ENCODE data around the gene RHNO1. TPM values are rescaled to one million over a fixed set of nuclear protein-coding genes. Genes with fewer than 3 reads are reported as not detected.

Gene RHNO1
- total RNA-seq, 4 donors from 2014 or later = 1.2 to 26.3 (median 12.4) TPM

DNA sequence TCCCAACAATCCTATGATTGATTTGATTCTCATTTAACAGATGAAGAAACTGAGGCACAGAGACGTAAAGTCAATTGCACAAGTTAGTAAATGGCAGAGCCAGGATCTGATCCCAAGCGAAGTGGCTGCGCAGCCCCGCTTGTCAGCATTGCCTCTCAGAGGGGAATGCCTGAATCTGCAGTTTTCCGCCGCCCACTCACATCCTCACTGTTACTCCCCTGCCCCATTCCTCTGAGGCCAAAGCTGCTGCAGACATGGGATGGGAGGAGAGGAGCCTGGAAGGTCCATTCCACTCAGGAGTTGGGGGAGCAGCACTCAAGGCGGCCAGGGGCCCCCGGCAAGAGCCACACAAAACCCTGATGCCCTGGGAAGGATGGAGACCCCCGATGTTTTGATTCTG is 43.2 kb upstream of the RHNO1 start:
- no peak for TF ChIP-seq POLR2A (IDR thresholded peaks at IDR 0.05)
- TF ChIP-seq, protein P1, sequence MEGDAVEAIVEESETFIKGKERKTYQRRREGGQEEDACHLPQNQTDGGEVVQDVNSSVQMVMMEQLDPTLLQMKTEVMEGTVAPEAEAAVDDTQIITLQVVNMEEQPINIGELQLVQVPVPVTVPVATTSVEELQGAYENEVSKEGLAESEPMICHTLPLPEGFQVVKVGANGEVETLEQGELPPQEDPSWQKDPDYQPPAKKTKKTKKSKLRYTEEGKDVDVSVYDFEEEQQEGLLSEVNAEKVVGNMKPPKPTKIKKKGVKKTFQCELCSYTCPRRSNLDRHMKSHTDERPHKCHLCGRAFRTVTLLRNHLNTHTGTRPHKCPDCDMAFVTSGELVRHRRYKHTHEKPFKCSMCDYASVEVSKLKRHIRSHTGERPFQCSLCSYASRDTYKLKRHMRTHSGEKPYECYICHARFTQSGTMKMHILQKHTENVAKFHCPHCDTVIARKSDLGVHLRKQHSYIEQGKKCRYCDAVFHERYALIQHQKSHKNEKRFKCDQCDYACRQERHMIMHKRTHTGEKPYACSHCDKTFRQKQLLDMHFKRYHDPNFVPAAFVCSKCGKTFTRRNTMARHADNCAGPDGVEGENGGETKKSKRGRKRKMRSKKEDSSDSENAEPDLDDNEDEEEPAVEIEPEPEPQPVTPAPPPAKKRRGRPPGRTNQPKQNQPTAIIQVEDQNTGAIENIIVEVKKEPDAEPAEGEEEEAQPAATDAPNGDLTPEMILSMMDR (IDR thresholded peaks at IDR 0.05) = no peak
- Histone ChIP-seq H3K4me3 (peak overlapping the region in 1 of 2 donors; percentile 26), H3K4me1 (peaks cover 0 to 8% of the 10 kb centered on the region in 2 donors), H3K27ac (peak overlapping the region; percentile 61 to 73), H3K36me3 (no peaks in the 10 kb centered on the region), H3K9me3 (no peaks in the 10 kb centered on the region), H3K27me3 (no peaks in the 10 kb centered on the region)
- intact Hi-C loops (cut with DNase I; ENCODE audit: low total_unique reads) = no loop called here
- DNase-seq = peak in 1 of 2 donors; percentile 42

DNA sequence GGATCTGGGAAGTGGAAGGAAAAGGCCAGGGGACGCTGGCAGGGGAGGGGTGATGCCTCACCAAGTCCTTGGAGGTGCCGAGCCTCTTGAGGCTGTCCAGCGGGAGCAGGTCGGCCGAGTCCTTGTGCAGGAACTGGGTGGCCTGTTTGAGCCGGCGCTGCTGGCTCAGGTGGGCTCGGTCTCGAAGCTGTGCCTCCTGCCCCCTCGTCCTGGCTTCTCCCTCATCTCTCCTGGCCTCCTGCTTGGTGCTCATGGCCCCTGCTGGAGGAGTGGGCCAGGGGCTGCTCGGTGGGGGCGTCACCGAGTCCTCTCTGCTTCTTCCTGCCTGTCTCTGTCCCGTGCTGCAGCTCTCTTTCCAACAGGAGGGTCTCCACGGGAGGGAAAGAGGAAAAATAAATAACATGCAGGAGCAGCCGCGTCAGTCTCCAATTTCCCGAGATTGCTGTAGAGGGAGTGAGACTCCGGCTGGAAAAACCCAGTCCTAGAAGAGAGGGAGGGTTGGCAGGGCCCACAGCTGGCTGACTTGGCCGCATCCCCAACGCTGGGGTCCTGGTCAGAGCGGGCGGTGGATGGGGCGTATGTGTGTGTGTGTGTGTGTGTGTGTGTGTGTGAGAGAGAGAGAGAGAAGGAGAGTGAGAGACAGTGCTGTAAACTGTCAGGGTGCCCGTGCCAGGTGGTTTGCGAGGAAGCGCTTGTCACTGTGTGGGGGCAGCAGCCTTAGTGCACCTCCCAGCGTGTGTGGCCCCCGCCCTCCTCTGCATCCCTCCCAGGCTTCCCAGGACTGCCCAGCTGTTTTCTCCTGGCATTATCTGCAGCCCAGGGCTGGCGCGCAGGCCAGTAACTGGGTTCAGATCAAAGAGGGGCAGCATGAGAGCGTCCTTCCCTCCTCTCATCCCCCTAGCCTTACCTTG is 42.2 kb upstream of the RHNO1 start, which contains the start of gene NRIP2:
Gene NRIP2, minus strand, starts transcription at position 455 of the 911 bp plus-strand sequence. Its CDS starts 52 bp downstream, at position 403.
- no peaks in the 10 kb centered on the region for H3K9me3 ChIP-seq
- H3K27me3 ChIP-seq = no peaks in the 10 kb centered on the region
- DNase-seq = peak; percentile 63 to 66
- no peak for TF ChIP-seq POLR2A (IDR thresholded peaks at IDR 0.05)
- TF ChIP-seq, protein P1 (IDR thresholded peaks at IDR 0.05) = peak in 3 of 4 experiments; percentile 6 to 22 (median 19)
- peak within 1 kb of the TSS; percentile 2 to 26 for H3K4me3 ChIP-seq
- peak within 1 kb of the TSS; percentile 61 to 73 for H3K27ac ChIP-seq
- no peaks in the 10 kb centered on the region for H3K36me3 ChIP-seq
- intact Hi-C loops (cut with DNase I; ENCODE audit: low total_unique reads) = no loop called here
- H3K4me1 ChIP-seq = peaks cover 0 to 8% of the 10 kb centered on the region in 2 donors

DNA sequence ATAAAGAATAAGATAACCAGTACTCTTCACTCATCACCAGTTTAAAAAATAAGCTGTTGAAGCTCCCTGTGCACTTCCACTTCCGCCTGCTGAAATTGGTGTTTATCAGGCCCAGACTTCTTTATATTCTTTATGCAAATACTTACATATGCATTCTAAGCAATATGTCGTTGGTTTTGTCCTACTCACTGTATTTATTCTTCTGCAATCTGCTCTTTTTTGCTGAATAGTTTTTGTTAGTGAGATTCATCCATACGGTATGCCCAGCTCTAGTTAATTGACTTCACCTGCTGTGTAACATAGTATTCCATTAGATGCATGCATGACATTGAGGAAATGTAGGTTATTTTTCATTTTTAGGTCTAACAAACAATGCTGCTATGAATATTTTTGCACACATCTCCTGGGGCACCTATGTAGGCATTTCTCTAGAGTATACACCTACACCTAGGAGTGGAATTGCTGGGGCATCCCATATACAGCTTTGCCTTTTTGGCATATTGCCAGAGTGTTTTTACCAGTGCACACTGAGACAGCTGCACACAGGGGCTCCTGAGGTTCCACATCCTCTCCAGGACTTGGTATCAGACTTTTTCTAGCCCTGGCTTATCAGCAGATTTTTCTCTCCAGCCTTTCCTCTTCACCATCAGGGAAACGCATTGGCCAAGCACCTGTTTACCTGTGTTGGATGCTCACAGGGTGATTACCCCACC is 41.2 kb upstream of the RHNO1 start:
- H3K4me1 ChIP-seq = peaks cover 0 to 8% of the 10 kb centered on the region in 2 donors
- H3K4me3 ChIP-seq = no peak overlapping the region
- no peaks in the 10 kb centered on the region for H3K9me3 ChIP-seq
- H3K27me3 ChIP-seq = no peaks in the 10 kb centered on the region
- intact Hi-C loops (cut with DNase I; ENCODE audit: low total_unique reads) = no loop called here
- TF ChIP-seq, protein P1 (IDR thresholded peaks at IDR 0.05) = no peak
- TF ChIP-seq POLR2A (IDR thresholded peaks at IDR 0.05) = no peak
- H3K27ac ChIP-seq = no peak overlapping the region
- no peaks in the 10 kb centered on the region for H3K36me3 ChIP-seq
- no peak for DNase-seq

DNA sequence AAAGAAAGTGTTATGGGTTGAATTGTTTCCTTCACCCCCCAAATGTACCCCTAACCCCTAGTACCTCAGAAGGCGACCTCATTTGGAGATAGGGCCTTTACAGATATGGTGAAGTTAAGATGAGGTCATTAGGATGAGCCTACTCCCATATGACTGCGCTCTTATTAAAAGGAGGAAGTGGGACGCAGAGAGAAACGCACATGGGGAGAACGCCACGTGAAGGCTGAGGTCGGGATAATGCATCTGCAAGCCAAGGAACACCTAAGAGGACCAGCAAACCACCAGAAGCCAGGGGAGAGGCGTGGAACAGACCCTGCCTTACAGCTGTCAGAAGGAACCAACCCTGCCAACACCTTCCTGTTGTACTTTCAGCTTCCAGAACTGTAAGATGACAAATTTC is 40.4 kb upstream of the RHNO1 start:
- TF ChIP-seq, protein P1 (IDR thresholded peaks at IDR 0.05) = no peak
- no peak for TF ChIP-seq POLR2A (IDR thresholded peaks at IDR 0.05)
- intact Hi-C loops (cut with DNase I; ENCODE audit: low total_unique reads) = no loop called here

More for the DNA sequence above, 40.4 kb upstream of the RHNO1 start:
- H3K27me3 ChIP-seq = no peaks in the 10 kb centered on the region
- H3K27ac ChIP-seq = no peak overlapping the region
- no peak for DNase-seq
- no peaks in the 10 kb centered on the region for H3K9me3 ChIP-seq
- H3K4me3 ChIP-seq = no peak overlapping the region
- no peaks in the 10 kb centered on the region for H3K36me3 ChIP-seq
- H3K4me1 ChIP-seq = peaks cover 0 to 8% of the 10 kb centered on the region in 2 donors
